SK-N-SH treated with all-trans-retinoic acid at 6 μM for 48 hours (cell line): ENCODE data around the gene CRLF1.

Experiments
- OSR1 ChIP-seq: fragments of 250-450 bp; sonication (Bioruptor Pico); IDR thresholded peaks from 2 replicates; pipeline ENCODE4 v1.8.0; 2022; ENCODE audit warnings: moderate library complexity, mild to moderate bottlenecking, inconsistent platforms
- RARB ChIP-seq: fragments of 250-450 bp; sonication (Bioruptor Pico); IDR thresholded peaks from 2 replicates; pipeline ENCODE4 v1.8.0; 2021; ENCODE audit warnings: mild to moderate bottlenecking, moderate library complexity
- SNAI2 ChIP-seq: fragments of 250-450 bp; sonication (Bioruptor Pico); IDR thresholded peaks from 2 replicates; pipeline ENCODE4 v1.5.0; 2020; ENCODE audit warnings: mild to moderate bottlenecking, moderate library complexity
- TOX ChIP-seq: fragments of 250-450 bp; sonication (Bioruptor Pico); IDR thresholded peaks from 2 replicates; pipeline ENCODE4 v1.8.0; 2021; ENCODE audit warnings: mild to moderate bottlenecking, moderate library complexity, borderline replicate concordance
- ZFP3 ChIP-seq: fragments of 250-450 bp; sonication (Bioruptor Pico); IDR thresholded peaks from 2 replicates; pipeline ENCODE4 v1.5.0; 2020; ENCODE audit warnings: mild to moderate bottlenecking, moderate library complexity
- ZNF8 ChIP-seq: fragments of 450-650 bp; formaldehyde crosslinking; IDR thresholded peaks from 2 replicates; pipeline ENCODE4 v1.5.0; 2020; ENCODE audit warnings: mild to moderate bottlenecking, moderate library complexity
- TF ChIP-seq, protein P1 (sequence below): fragments of 250-450 bp; sonication (Bioruptor Pico); IDR thresholded peaks from 2 replicates; pipeline ENCODE4 v1.5.1; 2020; ENCODE audit warnings: low read depth, mild to moderate bottlenecking, moderate library complexity
- TF ChIP-seq, protein P2 (sequence below): fragments of 250-450 bp; sonication (Bioruptor Pico); IDR thresholded peaks from 2 replicates; pipeline ENCODE4 v1.8.0; 2020; ENCODE audit warnings: mild to moderate bottlenecking, moderate library complexity, borderline replicate concordance
- TF ChIP-seq, protein P3 (sequence below): fragments of 250-450 bp; sonication (Bioruptor Pico); IDR thresholded peaks from 2 replicates; pipeline ENCODE4 v1.8.0; 2021; ENCODE audit warnings: low read depth, mild to moderate bottlenecking, moderate library complexity, borderline replicate concordance

DNA sequence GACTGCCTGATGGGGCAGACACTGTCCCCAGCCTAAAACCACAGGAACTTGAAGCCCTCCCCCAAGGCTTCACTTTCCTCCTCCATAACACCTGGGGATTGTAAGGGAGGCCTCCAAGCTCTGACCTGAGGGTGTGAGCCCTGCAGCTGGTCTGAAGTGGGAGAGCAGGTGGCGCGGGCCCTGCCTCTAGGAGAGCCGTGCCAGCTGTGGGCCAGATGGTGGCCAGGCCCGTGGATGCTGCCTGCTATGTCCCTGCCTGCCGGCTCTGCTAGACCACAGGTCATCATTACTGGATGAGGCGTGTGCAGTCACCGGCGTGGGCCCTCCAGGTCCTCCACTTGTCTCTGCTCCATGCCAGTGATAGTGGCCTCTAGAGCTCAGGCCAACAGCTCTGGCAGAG lies 26.7 kb upstream of the CRLF1 start:
- TF ChIP-seq SNAI2 (CRISPR knock-in tag) (no peak), ZFP3 (no peak), ZNF8 (CRISPR knock-in tag) (no peak), TOX (CRISPR knock-in tag) (no peak), RARB (CRISPR knock-in tag) (no peak), OSR1 (no peak)
- TF ChIP-seq, protein P1, sequence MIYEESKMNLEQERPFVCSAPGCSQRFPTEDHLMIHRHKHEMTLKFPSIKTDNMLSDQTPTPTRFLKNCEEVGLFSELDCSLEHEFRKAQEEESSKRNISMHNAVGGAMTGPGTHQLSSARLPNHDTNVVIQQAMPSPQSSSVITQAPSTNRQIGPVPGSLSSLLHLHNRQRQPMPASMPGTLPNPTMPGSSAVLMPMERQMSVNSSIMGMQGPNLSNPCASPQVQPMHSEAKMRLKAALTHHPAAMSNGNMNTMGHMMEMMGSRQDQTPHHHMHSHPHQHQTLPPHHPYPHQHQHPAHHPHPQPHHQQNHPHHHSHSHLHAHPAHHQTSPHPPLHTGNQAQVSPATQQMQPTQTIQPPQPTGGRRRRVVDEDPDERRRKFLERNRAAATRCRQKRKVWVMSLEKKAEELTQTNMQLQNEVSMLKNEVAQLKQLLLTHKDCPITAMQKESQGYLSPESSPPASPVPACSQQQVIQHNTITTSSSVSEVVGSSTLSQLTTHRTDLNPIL: no peak
- TF ChIP-seq, protein P2, sequence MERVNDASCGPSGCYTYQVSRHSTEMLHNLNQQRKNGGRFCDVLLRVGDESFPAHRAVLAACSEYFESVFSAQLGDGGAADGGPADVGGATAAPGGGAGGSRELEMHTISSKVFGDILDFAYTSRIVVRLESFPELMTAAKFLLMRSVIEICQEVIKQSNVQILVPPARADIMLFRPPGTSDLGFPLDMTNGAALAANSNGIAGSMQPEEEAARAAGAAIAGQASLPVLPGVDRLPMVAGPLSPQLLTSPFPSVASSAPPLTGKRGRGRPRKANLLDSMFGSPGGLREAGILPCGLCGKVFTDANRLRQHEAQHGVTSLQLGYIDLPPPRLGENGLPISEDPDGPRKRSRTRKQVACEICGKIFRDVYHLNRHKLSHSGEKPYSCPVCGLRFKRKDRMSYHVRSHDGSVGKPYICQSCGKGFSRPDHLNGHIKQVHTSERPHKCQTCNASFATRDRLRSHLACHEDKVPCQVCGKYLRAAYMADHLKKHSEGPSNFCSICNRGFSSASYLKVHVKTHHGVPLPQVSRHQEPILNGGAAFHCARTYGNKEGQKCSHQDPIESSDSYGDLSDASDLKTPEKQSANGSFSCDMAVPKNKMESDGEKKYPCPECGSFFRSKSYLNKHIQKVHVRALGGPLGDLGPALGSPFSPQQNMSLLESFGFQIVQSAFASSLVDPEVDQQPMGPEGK (CRISPR knock-in tag): no peak
- TF ChIP-seq, protein P3, sequence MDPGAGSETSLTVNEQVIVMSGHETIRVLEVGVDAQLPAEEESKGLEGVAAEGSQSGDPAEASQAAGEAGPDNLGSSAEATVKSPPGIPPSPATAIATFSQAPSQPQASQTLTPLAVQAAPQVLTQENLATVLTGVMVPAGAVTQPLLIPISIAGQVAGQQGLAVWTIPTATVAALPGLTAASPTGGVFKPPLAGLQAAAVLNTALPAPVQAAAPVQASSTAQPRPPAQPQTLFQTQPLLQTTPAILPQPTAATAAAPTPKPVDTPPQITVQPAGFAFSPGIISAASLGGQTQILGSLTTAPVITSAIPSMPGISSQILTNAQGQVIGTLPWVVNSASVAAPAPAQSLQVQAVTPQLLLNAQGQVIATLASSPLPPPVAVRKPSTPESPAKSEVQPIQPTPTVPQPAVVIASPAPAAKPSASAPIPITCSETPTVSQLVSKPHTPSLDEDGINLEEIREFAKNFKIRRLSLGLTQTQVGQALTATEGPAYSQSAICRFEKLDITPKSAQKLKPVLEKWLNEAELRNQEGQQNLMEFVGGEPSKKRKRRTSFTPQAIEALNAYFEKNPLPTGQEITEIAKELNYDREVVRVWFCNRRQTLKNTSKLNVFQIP (CRISPR knock-in tag): no peak
